Activated T-cell treated with anti-CD3 and anti-CD28 coated beads, Interleukin-2, amount 50 U/mL, for 48 hours (primary cell): ENCODE data around the gene ABCC8.
"Not testable (repeated sequence)": the region's sequence is repeated elsewhere in the genome, so short reads cannot be mapped to it uniquely, and the experiment has no call there.

Source experiments
- DNase-seq, 2 experiments: peaks; one replicate each; pipeline ENCODE4 v3.0.0-alpha.2; 2020

Gene ABCC8

DNA sequence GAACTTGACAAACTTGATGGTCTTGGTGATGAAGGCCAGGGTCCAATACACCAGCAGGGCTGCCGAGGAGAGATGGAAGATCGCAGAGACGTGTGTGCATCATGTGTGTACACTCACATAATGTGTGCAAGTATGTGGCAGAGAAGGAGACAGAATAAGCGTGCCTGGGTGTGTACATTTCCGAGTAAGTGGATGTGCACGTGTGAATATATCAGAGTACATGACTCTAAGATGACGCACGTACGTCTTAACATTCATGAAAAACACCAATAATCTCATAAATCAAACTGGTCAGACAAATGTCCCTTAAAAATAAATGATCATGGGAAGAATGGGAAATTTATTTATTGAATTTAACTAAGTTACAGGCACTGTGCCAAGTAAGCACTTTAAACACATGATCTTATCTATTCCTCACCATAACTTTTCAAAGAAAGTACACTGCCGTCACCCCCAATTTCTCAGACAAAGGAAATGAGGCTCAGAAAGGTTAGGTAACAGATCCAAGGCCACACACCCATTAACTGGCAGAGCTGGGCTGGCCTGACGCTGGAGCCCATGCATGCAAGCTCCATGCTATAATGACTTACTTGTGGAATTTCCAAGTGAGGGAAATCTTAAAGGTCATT is 13.0 kb downstream of the ABCC8 start:
- DNase-seq = no peak

DNA sequence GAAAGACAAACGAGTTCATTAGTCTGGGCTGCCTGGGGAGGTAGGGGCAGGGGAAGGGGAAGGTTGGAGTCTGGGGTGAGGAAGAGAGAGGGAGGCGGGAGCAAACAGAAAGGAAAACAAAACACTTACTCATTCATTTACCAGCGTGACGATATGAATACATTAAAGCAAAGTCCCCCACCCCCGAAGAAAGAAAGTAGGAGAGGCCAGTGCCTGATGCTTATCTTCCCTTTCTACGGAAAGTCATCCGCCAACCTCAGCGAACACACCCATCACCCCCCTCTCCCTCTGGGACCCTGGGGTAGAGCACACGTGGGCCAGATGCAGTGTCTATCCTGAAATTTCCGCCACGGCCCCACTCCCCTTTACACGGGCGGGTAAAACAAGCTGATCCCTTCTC is 13.7 kb downstream of the ABCC8 start:
- DNase-seq = no peak

DNA sequence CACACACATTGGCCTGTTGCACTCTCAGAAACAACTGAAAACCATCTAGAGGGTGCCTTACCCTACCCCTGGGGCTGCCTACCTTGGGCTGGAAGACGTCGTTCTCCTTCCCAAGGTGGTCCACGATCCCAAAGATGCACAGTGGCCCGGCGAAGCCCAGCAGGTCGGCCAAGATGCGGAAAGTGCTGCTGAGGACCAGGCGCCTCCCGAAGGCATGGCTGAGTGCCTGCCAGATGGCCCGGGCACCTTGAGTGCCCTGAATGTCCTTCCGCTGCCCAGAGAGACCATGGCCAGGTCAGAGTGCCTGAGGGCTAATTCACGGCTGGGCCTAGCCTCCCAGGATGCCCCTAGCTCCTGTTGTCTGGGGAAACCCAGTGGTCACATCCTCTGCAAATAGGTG is 16.2 kb downstream of the ABCC8 start:
- no peak for DNase-seq

DNA sequence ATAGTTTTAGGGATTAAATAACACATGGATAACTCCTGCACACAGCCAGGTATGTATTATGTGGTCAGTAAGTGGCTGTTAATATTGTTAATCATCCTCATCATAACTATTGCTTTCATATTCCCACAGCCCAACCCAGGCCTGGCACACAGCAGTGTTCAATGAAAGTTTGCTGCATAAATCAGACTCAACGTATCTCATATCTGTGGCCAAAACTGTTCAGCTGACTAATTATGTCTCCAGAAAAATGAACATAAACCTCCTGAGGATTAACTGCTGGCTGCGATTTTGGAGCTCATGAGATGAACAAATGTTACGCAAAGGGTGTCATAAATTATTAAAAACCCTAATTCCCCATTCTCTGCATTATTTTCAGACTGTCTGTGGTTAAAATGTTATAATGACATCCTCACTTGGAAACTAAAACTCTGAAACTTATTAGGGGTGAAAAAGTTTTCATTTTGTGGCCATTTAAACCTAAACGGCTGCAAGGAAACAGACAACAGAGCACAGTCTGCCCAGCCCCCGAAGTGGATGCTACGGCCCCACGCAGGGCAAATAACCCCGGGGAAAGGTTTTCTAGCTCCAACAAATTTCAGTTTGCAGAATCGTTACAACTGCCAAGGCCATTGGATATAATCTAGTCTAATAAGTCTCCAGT is 17.3 kb downstream of the ABCC8 start:
- no peak for DNase-seq

DNA sequence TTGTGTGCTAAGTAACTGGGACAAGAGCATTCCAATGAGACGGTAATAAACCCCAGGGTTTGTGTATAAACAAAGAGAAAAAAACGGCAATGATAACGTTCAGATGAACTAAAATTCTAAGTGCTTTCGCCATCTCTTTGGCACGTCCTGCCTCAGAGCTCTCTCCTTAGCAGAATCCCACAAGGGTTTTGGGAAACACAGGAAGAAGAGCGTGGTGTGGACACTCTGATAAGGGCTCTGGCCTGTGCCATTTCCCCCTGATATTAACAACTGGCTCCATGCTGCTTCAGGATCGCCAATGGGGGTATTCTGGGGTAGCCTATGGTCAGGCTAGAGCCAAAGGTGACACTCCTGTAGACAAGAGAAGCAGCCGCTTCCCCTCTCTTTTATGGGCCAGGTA is 18.4 kb downstream of the ABCC8 start:
- DNase-seq = no peak

DNA sequence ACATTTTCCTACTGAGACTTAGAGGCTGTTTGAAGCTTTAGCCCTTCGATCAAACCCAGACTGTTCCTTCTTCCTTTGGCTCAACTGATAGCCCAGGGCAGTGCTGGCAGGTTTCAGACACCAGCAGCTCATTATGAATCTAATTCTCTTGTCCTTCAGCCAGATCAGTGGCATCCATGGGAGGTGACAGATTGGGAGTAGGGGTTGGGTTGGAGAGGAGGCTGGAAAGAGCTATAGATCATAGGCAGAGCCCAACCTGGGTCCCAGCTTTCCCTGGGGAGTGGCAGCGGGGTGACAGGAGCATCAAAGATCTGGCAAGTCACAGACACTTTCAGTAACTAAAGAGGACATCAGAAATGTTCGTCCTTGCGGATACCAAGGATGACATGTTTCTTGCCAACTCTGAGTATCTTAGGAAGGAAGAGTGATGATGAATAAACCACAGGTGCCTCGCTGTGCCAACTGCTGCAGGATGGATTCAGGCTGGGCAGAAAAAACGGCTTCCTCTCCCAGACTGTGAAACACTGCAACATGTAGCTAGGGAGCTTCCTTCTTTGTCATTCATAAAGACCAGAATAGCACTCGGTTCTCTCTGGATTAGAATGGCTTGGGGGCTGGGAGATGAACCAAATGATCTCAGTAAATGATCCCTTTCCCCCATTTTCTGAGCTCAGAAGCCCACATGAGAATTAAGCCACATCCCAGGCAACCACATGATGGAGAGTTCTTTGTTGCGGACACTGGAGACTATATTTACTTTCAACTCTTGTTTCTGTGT is 19.1 kb downstream of the ABCC8 start:
- no peak for DNase-seq

DNA sequence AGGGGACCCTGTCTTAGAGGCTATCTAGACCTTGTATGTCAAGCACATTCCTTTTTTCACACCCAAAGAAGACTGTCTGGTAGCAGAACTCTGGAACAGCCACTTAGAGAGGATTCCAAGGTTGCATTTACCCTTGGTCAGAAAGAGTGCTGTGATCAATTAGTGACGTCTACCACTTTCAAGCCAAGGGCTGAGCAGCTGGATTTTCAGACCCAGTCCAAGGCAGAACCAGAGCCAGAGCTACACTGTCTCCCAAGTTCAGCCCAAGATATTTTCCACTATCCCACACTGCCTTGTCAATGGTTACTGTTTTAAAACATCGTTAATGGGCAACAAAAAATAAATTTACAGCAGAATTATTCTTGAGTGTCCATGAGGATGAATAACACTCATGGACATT is 24.0 kb downstream of the ABCC8 start:
- no peak for DNase-seq

DNA sequence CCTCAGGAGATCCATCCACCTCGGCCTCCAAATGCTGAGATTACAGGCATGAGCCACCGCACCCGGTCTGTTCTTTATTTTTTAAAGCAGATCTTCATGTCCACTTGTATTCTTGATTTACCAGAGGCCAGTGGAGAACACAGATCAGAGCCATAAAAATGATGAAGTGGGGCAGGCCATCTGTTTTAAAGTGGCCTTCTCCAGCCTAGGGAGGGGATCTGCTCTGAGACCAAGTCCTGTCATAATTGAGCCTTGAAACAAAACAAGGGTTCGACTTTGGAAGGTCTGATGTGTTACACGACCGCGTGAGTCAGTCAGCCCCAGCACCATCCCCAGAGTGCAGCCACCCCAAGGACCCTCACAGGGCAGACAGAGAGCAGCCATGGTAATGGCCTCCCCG is 27.5 kb downstream of the ABCC8 start:
- no peak for DNase-seq

DNA sequence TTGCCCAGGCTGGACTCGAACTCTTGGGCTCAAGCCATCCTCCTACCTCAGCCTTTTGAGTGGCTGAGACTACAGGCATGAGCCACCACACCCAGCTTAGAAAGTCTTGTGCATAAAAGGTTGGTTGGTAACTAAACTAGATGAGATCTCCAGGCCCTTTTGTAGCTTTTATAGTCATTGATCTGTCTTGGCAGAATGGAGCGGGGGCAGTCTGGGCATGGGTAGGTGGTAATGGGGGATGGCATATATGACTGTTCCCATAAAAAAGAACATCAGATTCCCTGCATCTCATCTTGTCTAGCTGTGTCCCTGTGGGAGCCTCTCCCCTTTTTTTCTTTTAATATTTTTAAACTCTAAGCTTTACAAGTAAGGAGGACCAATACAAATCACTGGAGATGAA is 30.2 kb downstream of the ABCC8 start:
- no peak for DNase-seq

DNA sequence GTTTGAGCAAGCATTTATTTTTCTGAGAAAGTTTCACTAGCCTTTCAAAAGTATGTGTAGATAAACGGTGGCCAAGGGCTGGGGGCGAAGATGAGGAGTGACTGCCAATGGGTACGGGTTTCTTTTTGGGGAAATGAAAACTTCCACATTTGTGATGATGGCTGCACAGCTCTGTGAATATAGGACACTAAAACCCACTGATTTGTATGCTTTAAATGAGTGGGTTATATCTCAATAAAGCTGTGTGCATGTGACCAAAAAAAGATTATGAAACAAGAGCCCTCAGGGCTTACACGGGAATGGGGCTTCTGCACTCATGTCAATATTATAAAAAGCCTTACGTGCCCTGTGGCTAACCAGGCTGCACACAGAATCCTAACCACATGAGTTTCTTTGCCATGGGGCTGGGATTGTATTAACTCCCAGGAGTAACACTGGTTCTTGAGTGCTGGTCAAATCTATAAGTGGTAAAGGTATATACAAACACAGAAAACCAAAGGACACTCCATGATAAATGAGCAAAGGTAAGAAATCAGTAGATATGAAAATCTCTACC is 31.3 kb downstream of the ABCC8 start:
- DNase-seq = no peak

DNA sequence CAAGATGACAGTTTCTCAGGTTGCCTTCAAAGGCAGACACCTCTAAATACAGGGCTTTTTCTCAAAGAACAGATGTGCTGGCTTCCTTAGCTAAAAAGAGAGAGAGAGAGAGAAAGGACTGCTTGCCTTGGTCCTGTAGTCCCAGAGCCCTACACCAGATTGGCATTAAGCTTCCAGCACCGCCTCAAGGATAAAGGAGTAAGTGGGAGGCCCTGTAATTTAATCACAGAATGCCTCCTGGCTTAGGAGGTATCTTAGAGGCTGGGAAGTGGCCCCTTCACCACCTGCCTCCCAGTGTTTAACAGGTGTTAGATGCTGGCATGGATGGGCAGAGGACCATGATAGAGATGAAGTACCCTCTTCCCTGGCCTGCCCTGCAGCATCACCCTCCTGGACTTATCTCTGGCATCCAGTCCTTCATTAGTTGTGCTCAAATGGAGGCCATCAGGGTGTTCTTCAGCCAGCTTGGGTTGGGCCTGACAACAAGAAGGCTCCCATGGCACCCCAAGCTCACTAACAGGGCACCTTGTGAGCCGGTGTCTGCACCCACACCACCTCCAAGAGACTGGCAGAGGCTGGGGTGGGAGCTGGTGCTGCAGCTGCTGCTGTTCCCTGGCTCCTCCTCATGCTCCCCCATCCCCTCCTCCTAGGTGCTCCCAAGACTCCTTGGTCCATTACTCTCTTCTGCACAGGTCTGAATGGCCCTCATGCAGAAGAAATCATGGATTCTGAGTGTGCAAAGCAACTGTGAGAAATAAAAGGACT is 32.5 kb downstream of the ABCC8 start:
- DNase-seq = no peak

DNA sequence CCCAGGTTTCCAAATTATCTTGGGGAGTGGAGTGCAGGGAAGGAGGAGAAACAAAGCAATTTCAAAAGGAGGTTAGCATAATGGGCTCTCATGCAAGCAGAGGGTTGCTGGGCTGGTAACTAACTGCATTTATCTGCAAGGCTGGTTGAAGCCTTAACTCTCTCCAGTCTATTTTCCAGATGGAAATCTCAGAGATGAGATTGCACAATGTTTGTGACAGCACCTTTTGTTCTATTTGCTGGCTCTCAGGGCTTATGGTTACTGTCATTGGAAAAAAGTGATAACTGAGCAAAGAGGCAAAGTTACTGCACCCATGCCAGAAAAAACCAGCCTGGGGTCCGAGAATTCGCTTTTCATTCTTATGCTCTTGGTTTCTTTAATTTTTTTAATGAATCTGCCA is 33.2 kb downstream of the ABCC8 start:
- DNase-seq = no peak

DNA sequence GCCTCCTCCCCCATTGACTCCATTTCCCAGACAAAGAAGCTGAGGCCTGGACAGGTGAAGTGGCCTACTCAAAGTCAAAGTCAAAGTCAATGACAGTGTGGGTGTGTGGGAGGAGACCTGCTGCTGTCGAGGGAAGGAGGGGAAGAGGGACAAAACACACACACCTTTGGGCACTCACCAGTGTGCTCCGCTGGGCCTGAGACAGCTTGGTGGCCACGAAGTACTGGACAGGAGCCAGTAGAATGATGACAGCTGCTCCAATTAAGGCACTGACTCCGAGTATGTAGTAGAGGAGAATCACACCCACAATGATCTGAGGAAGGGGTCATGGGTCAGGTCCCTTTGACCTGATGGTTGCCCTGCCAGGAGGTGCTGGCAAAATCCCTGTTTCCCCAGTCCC is 33.6 kb downstream of the ABCC8 start:
- DNase-seq = no peak

DNA sequence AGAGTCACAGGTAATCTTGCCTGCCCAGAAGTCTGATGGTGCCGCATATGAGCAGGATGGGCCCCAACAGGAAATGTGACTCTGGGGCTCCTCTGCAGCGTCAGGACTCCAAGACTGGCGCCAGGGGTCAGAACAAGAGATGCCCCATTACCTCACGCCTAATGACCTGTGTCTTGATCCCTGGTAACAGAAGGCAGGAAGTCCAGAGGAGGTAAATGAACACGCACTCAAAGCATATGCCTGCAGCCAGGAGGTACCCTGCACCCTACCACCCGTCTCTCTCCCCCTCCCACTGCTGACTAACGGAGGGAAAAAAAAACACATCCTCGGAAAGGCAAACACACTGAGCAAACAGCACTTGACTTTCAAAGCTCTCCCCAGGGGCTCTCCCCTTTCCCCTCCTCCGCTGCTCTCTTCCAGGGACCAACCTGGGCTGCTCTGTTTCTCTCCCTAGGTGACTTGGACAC is 37.3 kb downstream of the ABCC8 start:
- DNase-seq = no peak

DNA sequence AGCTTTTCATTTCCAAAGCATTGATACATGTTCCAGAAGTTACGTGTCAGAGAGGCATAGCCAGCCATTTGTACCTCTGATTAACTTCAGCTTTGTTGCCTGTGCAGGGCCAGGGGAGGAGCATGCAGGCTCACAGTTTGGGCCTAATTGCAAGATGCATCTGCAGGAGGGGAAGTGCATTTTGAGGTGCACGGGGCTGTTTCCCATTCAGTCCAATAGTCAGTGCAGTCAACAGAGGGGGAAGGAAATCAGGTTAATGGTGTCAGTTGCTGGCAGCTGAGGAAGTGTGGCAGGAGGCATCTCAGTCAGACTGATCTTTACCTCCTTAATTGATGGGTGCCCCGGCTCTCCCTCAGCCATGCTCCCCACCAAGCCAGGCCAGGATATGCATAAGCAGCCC is 39.3 kb downstream of the ABCC8 start:
- DNase-seq = no peak

DNA sequence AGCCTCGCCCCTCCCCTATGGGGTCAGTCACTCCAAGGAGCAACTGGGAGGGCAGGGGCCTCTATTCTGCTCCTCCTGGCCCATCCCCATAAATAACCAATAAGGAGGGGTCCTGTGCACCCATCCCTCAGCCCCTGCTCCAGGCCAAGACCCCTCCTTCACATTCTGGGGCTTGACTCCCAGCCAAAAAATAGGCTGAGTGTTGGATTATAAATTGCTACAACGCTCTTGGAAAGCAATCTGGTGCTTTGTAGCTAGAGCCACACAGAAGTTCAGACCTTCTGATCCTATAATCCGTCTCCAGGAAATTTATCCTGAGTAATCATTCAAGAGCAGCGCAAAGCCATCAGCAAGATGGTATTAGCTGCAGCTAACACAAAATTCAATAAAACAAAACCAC is 42.5 kb downstream of the ABCC8 start:
- no peak for DNase-seq

DNA sequence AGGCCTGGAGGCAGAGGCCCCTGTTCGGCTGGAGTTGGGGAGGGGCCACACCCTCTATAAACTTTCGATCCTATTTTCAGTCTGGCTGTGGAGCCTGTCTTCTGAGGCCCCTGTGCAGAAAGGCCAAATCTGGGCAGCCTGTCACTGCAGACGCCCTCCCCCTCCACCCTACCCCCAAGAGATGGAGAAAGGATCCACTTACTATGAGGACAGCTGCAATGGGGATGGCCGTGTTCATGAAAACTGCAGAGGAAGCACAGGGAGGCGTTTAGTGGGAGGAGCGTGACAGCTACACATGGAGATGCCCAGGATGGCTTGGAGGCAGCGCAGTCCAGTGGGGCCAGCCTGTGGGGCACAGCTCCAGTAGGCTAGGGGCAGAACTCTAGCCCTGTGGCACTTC is 44.6 kb downstream of the ABCC8 start:
- no peak for DNase-seq

DNA sequence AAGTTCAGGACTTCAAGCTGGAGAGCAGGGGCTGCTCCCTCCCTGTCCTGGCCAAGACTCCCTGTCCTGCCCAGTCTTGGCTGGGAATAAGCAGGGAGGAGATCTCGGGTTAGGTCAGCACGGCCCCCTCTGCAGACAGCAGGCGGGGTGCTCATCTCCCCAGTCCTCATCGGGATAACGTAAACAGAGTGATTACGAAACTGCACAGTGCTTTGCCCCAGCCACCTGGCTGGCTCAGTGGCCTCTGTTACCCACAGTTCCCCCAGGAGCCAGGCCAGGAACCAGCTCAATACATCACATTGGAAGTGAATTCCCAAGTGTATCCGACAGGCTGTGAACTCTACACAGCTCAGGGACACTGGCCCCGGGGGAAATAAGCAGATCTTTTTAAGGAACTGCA is 45.5 kb downstream of the ABCC8 start:
- no peak for DNase-seq

DNA sequence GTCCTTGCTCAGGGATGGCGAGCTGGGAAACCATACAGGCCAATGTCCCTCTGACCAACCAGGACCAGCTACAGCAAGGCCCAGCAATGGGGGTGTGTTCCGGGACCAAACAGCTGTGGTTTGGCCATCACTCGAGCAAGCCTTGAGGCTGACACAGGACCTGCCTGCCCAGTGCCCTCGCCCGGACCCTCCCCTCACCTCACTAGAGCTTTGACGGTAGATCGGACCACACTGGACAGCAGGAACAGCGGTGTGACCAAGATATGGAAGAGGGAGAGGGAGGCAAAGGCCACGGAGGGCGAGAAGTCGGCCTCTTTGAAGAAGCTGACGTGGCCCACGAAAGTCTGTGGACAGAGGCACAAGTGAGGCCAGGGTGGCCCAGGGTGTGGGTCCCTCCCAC is 46.0 kb downstream of the ABCC8 start:
- DNase-seq = no peak

DNA sequence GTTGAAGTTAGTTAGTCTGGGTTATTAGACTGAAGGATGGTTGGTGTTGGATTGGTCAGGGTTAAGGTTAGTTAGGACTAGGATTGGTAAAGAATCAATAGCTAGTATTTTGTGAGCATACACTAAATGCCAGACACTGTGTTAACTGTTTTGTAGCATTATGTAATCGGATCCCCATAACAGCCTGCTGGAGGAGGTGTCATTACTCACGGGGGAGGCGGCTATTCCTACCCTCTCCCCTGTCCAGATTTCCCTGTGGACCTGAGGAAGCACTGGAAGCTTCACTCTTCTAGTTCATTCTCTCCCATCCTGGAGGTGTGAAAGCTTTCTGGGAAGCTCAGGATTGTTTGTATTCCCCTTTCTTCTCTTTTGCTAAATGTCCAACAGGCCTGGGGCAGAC is 47.7 kb downstream of the ABCC8 start:
- no peak for DNase-seq

DNA sequence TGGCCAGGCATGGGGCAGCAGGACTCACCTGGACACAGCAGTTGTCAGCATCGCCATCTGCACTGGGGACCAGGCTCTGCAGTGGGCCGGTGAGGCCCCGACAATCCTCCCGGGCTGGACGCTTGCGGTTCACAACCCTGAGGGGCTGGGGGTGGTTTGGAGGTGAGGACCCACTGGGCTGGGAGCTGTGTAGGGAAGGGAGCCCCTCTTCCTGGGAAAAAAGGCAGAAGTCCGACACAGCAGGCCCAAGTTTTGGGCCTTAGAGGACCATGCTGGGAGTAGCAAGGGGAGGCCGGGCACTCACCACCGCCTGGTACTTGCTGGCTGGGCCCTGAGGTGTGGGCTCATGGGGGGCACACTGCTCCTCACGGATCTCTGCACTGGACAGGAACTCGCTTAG is 48.4 kb downstream of the ABCC8 start:
- DNase-seq = no peak

DNA sequence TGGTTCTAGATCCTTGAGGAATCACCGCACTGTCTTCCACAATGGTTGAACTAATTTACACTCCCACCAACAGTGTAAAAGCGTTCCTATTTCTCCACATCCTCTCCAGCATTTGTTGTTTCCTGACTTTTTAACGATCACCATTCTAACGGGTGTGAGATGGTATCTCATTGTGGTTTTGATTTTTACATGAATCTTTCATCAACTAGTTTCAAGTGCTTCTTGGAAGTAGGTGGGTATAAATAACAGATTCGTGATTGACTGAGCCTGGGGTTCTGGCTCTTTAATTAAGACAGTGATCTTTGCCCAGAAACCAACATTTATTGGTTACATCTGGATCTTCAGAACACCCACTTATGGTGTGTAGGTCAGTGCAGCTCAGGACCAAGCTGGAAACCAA is 50.4 kb downstream of the ABCC8 start:
- not testable (repeated sequence) for DNase-seq
